WTC11 (cell line): Measurements from ENCODE around the gene TEX11. TPM values are rescaled to one million over a fixed set of nuclear protein-coding genes. Genes with fewer than 3 reads are reported as not detected.
"Not testable (repeated sequence)": the region's sequence is repeated elsewhere in the genome, so short reads cannot be mapped to it uniquely, and the experiment has no call there.

Experiments used
- ATAC-seq: fragments of 200-7000 bp; cut with Tn5 transposase; 2 replicates; pipeline ENCODE4 v1.10.0; 2021; ENCODE audit warnings: mild to moderate bottlenecking, moderate library complexity
- CTCF ChIA-PET: fragments of 300-600 bp; sonication (Branson Sonifier 250); formaldehyde crosslinking; loops from one replicate; lab custom pipeline; 2021; ENCODE audit warnings: antibody characterized with exemption; lab: Charles Lee
- POLR2A ChIA-PET: fragments of 350-600 bp; sonication (Branson Sonifier 250); formaldehyde crosslinking; loops from one replicate; lab custom pipeline; 2021; ENCODE audit warnings: antibody characterized with exemption; lab: Charles Lee
- DNase-seq: peaks from one replicate; pipeline ENCODE4 v3.0.0; 2021; ENCODE audit warnings: low spot score
- H3K27ac Mint-ChIP-seq: 2 replicates; pipeline ENCODE4 v1.8.0; 2021; ENCODE audit warnings: mixed read lengths
- H3K27me3 Mint-ChIP-seq: 2 replicates; pipeline ENCODE4 v1.8.0; 2021; ENCODE audit warnings: low read depth, mild to moderate bottlenecking, moderate library complexity, mixed read lengths
- H3K36me3 Mint-ChIP-seq: 2 replicates; pipeline ENCODE4 v1.8.0; 2021; ENCODE audit warnings: mixed read lengths
- H3K4me1 Mint-ChIP-seq: 2 replicates; pipeline ENCODE4 v1.8.0; 2022; ENCODE audit warnings: mixed read lengths
- H3K4me3 Mint-ChIP-seq: 2 replicates; pipeline ENCODE4 v1.8.0; 2021; ENCODE audit warnings: mild to moderate bottlenecking, moderate library complexity, mixed read lengths
- H3K9me3 Mint-ChIP-seq: 2 replicates; pipeline ENCODE4 v1.8.0; 2021; ENCODE audit warnings: mixed read lengths
- ATF1 ChIP-seq: sonication (generic); formaldehyde crosslinking; IDR thresholded peaks from 2 replicates; pipeline ENCODE4 v1.8.1; 2023; ENCODE audit warnings: mild to moderate bottlenecking, moderate library complexity, missing genetic modification reagents
- IRF2 ChIP-seq: sonication (generic); formaldehyde crosslinking; IDR thresholded peaks from 2 replicates; pipeline ENCODE4 v1.8.0; 2022; ENCODE audit warnings: low read depth, missing genetic modification reagents, borderline replicate concordance
- JAZF1 ChIP-seq: fragments of 250-450 bp; sonication (Bioruptor Pico); IDR thresholded peaks from 2 replicates; pipeline ENCODE4 v1.9.0; 2021; ENCODE audit warnings: moderate library complexity, mild to moderate bottlenecking, inconsistent platforms
- KAT7 ChIP-seq: sonication (generic); formaldehyde crosslinking; IDR thresholded peaks from 2 replicates; pipeline ENCODE4 v1.8.1; 2023; ENCODE audit warnings: missing genetic modification reagents, mild to moderate bottlenecking, borderline replicate concordance
- NR1H2 ChIP-seq: sonication (generic); formaldehyde crosslinking; IDR thresholded peaks from 2 replicates; pipeline ENCODE4 v1.9.0; 2021; ENCODE audit warnings: mild to moderate bottlenecking, moderate library complexity, missing genetic modification reagents
- OVOL2 ChIP-seq: fragments of 250-450 bp; sonication (Bioruptor Pico); IDR thresholded peaks from 2 replicates; pipeline ENCODE4 v1.9.0; 2021; ENCODE audit warnings: mild to moderate bottlenecking, borderline replicate concordance
- SP1 ChIP-seq: sonication (generic); formaldehyde crosslinking; conservative IDR thresholded peaks from 2 replicates; pipeline ENCODE4 v1.8.1; 2022; ENCODE audit warnings: missing genetic modification reagents
- total RNA-seq: library from RNA; stranded (reverse); gene quantifications from 3 replicates; pipeline ENCODE4 v1.2.3, GENCODE V29; 2021
- TF ChIP-seq, protein P1 (sequence below): sonication (generic); formaldehyde crosslinking; IDR thresholded peaks from 2 replicates; pipeline ENCODE4 v1.8.0; 2023; ENCODE audit warnings: missing genetic modification reagents
- TF ChIP-seq, protein P2 (sequence below): sonication (generic); formaldehyde crosslinking; IDR thresholded peaks from 2 replicates; pipeline ENCODE4 v1.8.1; 2023; ENCODE audit warnings: mild to moderate bottlenecking, missing genetic modification reagents, borderline replicate concordance
- TF ChIP-seq, protein P3 (sequence below): sonication (generic); formaldehyde crosslinking; IDR thresholded peaks from 2 replicates; pipeline ENCODE4 v1.8.1; 2023; ENCODE audit warnings: mild to moderate bottlenecking, missing genetic modification reagents
- TF ChIP-seq, protein P4 (sequence below): sonication (generic); formaldehyde crosslinking; conservative IDR thresholded peaks from 2 replicates; pipeline ENCODE4 v1.8.1; 2022; ENCODE audit warnings: mild to moderate bottlenecking, missing genetic modification reagents
- TF ChIP-seq, protein P5 (sequence below): fragments of 250-450 bp; sonication (Bioruptor Pico); IDR thresholded peaks from 2 replicates; pipeline ENCODE4 v1.9.0; 2021; ENCODE audit warnings: mild to moderate bottlenecking
- TF ChIP-seq, protein P6 (sequence below): sonication (generic); formaldehyde crosslinking; IDR thresholded peaks from 2 replicates; pipeline ENCODE4 v1.8.1; 2023; ENCODE audit warnings: mild to moderate bottlenecking, missing genetic modification reagents, moderate library complexity
- TF ChIP-seq, protein P7 (sequence below): fragments of 250-450 bp; sonication (Bioruptor Pico); IDR thresholded peaks from 2 replicates; pipeline ENCODE4 v1.9.0; 2021; ENCODE audit warnings: mild to moderate bottlenecking

The TEX11 gene
- total RNA-seq, 1 experiment from 2014 or later: 0.31 TPM

DNA sequence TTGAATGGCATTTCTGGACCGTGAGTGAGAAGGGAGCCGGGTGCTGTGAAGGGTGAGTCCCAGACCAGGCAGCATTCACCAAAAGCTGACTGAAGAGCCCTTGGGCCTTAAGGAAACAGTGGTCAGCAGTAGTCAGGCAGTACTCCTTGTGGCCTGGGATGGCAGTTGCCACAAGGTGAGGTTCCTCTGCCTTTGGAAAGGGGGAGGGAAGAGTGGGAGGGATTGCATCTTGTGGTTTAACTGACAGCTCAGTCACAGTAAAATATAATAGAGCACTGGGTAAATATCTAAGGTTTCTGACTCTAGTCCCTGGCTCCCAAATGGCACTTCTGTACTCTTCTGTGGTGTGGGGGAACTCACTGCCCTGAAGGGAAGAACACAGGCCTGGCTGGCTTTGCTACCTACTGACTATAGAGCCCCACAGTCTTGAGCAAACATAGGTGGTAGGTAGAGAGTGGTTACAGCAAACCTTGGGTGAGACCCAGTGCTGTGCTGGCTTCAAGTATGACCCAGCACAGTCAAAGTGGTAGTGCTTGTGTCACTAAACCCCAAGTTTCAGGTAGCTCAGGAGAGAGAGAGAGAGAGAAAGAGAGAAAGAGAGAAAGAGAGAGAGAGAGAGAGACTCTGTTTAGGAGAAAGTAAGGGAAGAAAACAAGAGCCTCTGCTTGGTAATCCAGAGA is 154.2 kb downstream of the TEX11 start:
- no peak for TF ChIP-seq KAT7 (CRISPR knock-in tag)
- TF ChIP-seq, protein P1, sequence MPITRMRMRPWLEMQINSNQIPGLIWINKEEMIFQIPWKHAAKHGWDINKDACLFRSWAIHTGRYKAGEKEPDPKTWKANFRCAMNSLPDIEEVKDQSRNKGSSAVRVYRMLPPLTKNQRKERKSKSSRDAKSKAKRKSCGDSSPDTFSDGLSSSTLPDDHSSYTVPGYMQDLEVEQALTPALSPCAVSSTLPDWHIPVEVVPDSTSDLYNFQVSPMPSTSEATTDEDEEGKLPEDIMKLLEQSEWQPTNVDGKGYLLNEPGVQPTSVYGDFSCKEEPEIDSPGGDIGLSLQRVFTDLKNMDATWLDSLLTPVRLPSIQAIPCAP (CRISPR knock-in tag): no peak
- TF ChIP-seq SP1 (CRISPR knock-in tag): no peak
- TF ChIP-seq, protein P2, sequence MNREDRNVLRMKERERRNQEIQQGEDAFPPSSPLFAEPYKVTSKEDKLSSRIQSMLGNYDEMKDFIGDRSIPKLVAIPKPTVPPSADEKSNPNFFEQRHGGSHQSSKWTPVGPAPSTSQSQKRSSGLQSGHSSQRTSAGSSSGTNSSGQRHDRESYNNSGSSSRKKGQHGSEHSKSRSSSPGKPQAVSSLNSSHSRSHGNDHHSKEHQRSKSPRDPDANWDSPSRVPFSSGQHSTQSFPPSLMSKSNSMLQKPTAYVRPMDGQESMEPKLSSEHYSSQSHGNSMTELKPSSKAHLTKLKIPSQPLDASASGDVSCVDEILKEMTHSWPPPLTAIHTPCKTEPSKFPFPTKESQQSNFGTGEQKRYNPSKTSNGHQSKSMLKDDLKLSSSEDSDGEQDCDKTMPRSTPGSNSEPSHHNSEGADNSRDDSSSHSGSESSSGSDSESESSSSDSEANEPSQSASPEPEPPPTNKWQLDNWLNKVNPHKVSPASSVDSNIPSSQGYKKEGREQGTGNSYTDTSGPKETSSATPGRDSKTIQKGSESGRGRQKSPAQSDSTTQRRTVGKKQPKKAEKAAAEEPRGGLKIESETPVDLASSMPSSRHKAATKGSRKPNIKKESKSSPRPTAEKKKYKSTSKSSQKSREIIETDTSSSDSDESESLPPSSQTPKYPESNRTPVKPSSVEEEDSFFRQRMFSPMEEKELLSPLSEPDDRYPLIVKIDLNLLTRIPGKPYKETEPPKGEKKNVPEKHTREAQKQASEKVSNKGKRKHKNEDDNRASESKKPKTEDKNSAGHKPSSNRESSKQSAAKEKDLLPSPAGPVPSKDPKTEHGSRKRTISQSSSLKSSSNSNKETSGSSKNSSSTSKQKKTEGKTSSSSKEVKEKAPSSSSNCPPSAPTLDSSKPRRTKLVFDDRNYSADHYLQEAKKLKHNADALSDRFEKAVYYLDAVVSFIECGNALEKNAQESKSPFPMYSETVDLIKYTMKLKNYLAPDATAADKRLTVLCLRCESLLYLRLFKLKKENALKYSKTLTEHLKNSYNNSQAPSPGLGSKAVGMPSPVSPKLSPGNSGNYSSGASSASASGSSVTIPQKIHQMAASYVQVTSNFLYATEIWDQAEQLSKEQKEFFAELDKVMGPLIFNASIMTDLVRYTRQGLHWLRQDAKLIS (CRISPR knock-in tag): no peak
- no peak for TF ChIP-seq NR1H2 (CRISPR knock-in tag)
- no peak for TF ChIP-seq IRF2 (CRISPR knock-in tag)
- TF ChIP-seq JAZF1 (CRISPR knock-in tag): no peak
- TF ChIP-seq ATF1: no peak
- TF ChIP-seq, protein P3, sequence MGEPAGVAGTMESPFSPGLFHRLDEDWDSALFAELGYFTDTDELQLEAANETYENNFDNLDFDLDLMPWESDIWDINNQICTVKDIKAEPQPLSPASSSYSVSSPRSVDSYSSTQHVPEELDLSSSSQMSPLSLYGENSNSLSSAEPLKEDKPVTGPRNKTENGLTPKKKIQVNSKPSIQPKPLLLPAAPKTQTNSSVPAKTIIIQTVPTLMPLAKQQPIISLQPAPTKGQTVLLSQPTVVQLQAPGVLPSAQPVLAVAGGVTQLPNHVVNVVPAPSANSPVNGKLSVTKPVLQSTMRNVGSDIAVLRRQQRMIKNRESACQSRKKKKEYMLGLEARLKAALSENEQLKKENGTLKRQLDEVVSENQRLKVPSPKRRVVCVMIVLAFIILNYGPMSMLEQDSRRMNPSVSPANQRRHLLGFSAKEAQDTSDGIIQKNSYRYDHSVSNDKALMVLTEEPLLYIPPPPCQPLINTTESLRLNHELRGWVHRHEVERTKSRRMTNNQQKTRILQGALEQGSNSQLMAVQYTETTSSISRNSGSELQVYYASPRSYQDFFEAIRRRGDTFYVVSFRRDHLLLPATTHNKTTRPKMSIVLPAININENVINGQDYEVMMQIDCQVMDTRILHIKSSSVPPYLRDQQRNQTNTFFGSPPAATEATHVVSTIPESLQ (CRISPR knock-in tag): no peak
- TF ChIP-seq OVOL2 (CRISPR knock-in tag): no peak
- TF ChIP-seq, protein P4, sequence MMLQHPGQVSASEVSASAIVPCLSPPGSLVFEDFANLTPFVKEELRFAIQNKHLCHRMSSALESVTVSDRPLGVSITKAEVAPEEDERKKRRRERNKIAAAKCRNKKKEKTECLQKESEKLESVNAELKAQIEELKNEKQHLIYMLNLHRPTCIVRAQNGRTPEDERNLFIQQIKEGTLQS (CRISPR knock-in tag): no peak
- Mint-ChIP-seq H3K9me3 (peaks cover 28% of the 10 kb centered on the region), H3K4me3 (no peak overlapping the region), H3K27ac (no peak overlapping the region), H3K36me3 (peaks cover 22% of the 10 kb centered on the region), H3K27me3 (peaks cover 4% of the 10 kb centered on the region; the same call in 1 of the 2 replicates), H3K4me1 (peaks cover 3% of the 10 kb centered on the region; the same call in 1 of the 2 replicates)
- DNase-seq: no peak
- CTCF ChIA-PET: no interaction called here
- ATAC-seq: no peak; the same call in 1 of the 2 replicates
- POLR2A ChIA-PET: no interaction called here

DNA sequence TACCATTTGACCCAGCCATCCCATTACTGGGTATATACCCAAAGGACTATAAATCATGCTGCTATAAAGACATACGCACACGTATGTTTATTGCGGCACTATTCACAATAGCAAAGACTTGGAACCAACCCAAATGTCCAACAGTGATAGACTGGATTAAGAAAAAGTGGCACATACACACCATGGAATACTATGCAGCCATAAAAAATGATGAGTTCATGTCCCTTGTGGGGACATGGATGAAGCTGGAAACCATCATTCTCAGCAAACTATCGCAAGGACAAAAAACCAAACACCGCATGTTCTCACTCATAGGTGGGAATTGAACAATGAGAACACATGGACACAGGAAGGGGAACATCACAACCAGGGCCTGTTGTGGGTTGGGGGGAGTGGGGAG is 174.7 kb downstream of the TEX11 start:
- CTCF ChIA-PET: not testable (repeated sequence)

DNA sequence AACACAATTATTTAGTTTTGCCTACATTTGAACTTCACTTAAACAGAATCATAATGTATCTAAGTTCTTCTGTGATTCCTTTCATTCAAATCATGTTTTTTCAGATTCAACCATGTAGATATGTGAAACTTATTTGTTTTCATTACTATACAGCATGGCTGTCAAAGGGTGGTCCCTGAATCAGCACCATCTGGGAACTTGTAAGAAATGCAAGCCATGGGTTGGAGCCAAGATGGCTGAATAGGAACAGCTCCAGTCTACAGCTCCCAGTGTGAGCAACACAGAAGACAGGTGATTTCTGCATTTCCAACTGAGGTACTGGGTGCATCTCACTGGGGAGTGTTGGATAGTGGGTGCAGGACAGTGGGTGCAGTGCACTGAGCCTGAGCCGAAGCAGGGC is 180.6 kb downstream of the TEX11 start:
- H3K9me3 Mint-ChIP-seq, H3K27ac Mint-ChIP-seq, DNase-seq, H3K4me1 Mint-ChIP-seq, H3K27me3 Mint-ChIP-seq, POLR2A ChIA-PET, H3K36me3 Mint-ChIP-seq, H3K4me3 Mint-ChIP-seq, ATAC-seq, CTCF ChIA-PET: not testable (repeated sequence)

More for the DNA sequence above, 174.7 kb downstream of the TEX11 start:
- DNase-seq, H3K27me3 Mint-ChIP-seq, ATAC-seq, H3K27ac Mint-ChIP-seq, POLR2A ChIA-PET, H3K4me3 Mint-ChIP-seq, H3K4me1 Mint-ChIP-seq, H3K9me3 Mint-ChIP-seq, H3K36me3 Mint-ChIP-seq: not testable (repeated sequence)

DNA sequence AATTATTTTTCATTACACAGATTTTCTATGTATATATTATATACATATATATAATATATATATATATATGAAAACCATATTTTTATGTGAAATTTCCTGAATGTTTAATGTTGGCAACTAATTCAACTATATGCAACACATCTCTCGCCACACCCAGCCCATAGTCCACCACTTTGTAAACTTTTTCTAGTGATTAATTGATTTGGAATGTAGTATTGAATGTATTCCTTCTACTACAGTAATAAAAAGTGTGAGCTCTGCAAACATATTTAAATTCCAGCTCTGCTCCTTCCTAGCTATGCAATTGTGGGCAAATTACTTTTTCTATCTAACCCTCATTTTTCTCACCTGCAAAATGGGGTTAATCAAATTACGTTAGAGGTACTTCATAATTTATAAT is 187.8 kb downstream of the TEX11 start:
- Mint-ChIP-seq H3K4me1 (no peaks in the 10 kb centered on the region), H3K27ac (no peak overlapping the region), H3K4me3 (no peak overlapping the region), H3K36me3 (0 out of 2 replicates have a peak, but pooled peaks cover 3% of the 10 kb centered on the region), H3K27me3 (peaks cover 2% of the 10 kb centered on the region; the same call in 1 of the 2 replicates), H3K9me3 (peaks cover 4% of the 10 kb centered on the region; the same call in 1 of the 2 replicates)
- DNase-seq: no peak
- TF ChIP-seq KAT7 (CRISPR knock-in tag): no peak
- TF ChIP-seq, protein P5, sequence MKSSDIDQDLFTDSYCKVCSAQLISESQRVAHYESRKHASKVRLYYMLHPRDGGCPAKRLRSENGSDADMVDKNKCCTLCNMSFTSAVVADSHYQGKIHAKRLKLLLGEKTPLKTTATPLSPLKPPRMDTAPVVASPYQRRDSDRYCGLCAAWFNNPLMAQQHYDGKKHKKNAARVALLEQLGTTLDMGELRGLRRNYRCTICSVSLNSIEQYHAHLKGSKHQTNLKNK (CRISPR knock-in tag): no peak
- TF ChIP-seq, protein P6, sequence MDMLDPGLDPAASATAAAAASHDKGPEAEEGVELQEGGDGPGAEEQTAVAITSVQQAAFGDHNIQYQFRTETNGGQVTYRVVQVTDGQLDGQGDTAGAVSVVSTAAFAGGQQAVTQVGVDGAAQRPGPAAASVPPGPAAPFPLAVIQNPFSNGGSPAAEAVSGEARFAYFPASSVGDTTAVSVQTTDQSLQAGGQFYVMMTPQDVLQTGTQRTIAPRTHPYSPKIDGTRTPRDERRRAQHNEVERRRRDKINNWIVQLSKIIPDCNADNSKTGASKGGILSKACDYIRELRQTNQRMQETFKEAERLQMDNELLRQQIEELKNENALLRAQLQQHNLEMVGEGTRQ: no peak
- TF ChIP-seq, protein P7, sequence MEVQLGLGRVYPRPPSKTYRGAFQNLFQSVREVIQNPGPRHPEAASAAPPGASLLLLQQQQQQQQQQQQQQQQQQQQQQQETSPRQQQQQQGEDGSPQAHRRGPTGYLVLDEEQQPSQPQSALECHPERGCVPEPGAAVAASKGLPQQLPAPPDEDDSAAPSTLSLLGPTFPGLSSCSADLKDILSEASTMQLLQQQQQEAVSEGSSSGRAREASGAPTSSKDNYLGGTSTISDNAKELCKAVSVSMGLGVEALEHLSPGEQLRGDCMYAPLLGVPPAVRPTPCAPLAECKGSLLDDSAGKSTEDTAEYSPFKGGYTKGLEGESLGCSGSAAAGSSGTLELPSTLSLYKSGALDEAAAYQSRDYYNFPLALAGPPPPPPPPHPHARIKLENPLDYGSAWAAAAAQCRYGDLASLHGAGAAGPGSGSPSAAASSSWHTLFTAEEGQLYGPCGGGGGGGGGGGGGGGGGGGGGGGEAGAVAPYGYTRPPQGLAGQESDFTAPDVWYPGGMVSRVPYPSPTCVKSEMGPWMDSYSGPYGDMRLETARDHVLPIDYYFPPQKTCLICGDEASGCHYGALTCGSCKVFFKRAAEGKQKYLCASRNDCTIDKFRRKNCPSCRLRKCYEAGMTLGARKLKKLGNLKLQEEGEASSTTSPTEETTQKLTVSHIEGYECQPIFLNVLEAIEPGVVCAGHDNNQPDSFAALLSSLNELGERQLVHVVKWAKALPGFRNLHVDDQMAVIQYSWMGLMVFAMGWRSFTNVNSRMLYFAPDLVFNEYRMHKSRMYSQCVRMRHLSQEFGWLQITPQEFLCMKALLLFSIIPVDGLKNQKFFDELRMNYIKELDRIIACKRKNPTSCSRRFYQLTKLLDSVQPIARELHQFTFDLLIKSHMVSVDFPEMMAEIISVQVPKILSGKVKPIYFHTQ: no peak
- TF ChIP-seq, protein P4 (CRISPR knock-in tag): no peak
- ChIA-PET CTCF (no interaction called here), POLR2A (no interaction called here)
- ATAC-seq: no peak
